Activated CD8-positive, alpha-beta memory T cell treated with anti-CD3 and anti-CD28 coated beads, Interleukin-2, amount 50 U/mL, for 4 hours (primary cell): ENCODE measurements around the gene KAZN.

Source experiments
- DNase-seq: peaks from one replicate; pipeline ENCODE4 v3.0.0-alpha.2; 2020

Gene KAZN

GRCh38 chr1:15071936-15072335 lies 473.5 kb downstream of the KAZN start:
- no peak for DNase-seq

DNA sequence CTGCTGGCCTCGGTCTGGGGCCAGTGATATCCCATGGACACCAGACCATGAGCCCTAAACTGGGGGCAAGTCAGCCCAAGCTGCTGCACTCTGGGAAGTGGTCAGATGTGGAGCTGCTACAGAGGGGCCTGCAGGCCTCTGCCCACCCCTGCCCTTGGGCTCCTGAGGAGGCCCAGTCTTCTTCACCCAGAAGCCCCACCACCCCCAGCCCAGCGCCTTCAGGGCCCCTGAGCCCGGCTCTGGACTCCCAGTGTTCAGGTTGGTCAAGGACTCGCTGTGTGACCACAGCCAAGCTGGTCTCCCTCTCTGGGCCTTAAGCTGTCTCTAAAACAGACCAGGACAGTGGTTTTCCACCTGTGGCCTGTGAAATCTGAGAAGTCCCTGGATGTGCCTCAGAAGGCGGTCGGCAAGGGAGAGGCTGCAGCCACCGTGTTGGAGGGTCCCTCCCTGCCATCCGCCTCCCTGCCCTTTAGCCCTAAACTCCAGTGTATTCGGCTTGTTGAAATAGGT lies 475.4 kb downstream of the KAZN start:
- DNase-seq: no peak

GRCh38 chr1:15075175-15075574 lies 476.7 kb downstream of the KAZN start:
- DNase-seq: no peak

GRCh38 chr1:15075817-15076216 lies 477.3 kb downstream of the KAZN start:
- DNase-seq: no peak

- no peak for DNase-seq
Observed at GRCh38 chr1:15076807-15077206, 478.3 kb downstream of the KAZN start.

DNA sequence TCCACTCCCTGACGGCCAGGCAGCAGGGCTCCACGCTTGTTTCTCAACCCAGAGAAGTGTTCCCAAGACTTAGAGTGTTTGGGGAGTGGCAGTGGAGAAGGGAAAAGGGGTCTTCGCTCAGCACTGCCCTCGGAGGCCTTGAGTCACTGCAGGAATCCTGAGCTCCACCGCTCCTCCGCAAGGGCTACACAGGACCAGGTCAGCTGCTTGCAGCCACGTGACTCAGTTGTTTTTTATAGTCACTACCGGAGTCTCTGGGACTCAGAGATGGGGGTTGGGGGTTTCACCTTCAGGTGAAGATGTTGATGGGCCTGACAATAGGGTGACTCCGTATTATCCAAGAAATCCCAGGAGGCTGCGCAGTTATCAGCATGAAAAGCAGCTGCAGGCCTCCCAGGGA lies 478.9 kb downstream of the KAZN start:
- DNase-seq: no peak

GRCh38 chr1:15080328-15081007 lies 482.0 kb downstream of the KAZN start:
- no peak for DNase-seq

GRCh38 chr1:15081102-15081501 lies 482.6 kb downstream of the KAZN start:
- DNase-seq: no peak

DNA sequence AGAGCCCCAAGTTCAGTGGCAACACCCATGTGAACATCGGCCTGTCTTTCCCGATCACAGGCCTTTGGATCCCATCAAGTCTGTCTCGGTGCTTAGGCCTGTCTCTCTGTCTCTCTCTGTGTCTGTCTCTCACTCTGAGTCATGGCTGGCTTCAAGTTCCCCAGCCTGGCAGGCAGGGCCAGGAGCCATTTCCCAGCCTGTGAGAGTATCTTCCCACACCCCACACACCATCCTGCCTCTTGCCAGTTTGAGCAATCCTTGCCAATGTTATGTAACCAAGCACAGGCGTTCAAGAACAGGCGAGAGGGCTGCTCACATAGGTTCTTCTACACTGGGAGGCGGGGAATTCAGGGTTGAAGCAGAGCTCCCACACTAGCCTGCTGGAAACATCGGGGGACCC lies 485.1 kb downstream of the KAZN start:
- no peak for DNase-seq

GRCh38 chr1:15088281-15088971 lies 489.9 kb downstream of the KAZN start:
- DNase-seq: no peak

- DNase-seq: no peak
Observed at GRCh38 chr1:15089258-15089992, 490.9 kb downstream of the KAZN start.

DNA sequence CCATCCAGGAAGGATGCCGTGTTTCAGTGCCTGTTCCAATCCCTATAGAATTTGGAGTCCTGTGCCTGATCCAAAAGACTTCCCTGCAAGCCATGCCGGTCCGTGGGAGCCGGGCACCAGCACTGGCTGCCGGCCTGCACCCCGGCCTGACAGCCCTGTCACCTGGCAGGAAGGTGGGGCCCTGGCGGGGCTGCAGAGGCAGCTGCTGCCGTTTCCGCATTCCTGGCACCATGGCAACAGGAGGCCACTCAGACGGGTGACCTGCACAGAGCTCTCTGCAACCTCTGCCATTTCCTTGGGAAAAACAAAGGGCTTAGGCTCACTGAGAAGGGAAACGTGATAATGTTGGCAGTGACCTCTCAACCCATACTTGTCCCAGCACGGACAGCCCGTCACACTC lies 491.9 kb downstream of the KAZN start:
- no peak for DNase-seq

GRCh38 chr1:15094056-15094455 lies 495.6 kb downstream of the KAZN start:
- no peak for DNase-seq

DNA sequence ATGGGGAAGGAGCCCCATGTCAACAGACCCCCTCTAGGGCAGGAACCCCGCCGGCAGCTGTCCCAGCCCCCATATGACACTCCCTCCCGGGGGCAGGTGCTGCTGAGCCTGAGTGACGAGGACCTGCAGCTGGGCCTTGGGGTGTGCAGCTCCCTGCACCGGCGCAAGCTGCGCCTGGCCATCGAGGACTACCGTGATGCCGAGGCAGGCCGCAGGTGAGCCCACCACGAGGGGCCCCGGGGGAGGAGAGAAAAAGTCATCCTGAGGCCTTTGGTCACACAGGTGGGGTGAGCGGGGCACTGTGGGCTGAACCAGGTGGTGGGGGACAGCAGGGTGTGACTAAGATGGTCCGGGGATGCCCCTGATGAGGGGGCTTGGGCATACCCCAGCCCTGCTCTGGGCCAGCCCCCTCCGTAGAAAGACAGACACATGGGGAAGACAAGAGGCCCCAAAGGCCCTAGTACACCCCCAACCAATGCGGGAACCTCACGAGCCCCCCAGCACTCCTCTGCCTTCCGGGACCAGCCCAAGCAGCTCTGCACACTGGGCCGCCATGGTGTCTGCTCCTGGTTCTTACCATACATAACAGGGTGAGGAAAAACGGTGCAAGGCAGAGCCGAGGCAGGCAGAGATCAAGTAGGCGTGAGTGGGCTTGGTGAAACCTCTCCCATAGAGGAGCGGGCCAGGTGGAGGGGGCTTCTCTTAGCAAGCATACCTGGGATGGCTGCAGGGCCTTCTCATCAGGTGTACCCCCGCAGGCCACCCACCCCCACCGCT lies 496.4 kb downstream of the KAZN start:
- no peak for DNase-seq

- DNase-seq: no peak
Observed at GRCh38 chr1:15095496-15095875, 497.0 kb downstream of the KAZN start.

DNA sequence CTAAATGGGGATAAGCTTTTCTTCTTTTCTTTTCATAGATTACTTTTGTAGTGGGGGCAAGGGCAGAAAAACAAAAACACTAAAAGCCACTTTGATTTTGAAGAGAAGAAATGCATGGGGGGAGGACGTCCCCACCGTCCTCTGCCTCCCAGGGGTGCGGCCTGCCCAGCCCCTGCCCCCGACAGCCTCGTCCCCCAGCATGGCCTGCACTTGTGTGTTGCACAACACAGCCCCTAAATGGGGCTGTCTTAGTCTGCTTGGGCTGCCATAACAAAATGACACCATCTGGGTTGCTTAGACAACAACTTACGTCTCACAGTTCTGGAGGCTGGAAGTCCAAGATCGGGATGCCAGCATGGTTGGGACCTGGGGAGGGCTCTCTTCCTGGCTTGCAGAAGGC lies 497.8 kb downstream of the KAZN start:
- DNase-seq: no peak

GRCh38 chr1:15098176-15099125 lies 500.0 kb downstream of the KAZN start:
- DNase-seq: no peak

DNA sequence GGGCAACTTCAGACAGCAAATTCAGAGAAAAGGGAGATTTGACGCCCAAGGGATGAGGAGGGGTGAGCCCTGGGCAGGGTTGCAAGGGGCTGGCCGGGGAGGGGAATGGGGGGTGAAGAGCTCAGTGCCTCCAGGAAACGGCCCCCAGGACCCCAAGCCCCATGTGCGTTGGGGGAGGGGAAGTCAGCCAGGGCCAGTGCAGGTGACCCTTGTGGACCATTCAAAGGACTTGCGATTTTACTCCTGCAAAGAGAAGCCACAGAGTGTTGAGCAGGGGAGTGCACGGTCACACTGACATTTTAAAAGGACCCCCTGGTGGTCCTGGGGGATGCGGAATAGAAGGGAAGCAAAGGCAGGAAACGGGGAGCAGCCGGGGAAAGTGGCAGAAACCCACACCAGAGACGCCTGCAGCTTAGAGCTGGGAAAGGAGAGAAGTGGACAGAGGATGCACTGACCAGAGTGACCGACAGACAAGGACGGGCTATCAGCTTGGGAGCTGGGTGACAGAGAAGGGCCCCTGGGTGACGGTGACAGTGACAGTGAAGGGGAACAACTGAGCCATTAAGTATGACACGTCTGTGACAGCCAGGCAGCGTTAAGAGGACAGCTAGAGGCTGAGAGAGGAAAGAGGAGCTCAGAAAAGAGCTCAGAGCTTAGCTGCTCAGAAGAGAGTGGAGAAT lies 501.1 kb downstream of the KAZN start:
- no peak for DNase-seq

DNA sequence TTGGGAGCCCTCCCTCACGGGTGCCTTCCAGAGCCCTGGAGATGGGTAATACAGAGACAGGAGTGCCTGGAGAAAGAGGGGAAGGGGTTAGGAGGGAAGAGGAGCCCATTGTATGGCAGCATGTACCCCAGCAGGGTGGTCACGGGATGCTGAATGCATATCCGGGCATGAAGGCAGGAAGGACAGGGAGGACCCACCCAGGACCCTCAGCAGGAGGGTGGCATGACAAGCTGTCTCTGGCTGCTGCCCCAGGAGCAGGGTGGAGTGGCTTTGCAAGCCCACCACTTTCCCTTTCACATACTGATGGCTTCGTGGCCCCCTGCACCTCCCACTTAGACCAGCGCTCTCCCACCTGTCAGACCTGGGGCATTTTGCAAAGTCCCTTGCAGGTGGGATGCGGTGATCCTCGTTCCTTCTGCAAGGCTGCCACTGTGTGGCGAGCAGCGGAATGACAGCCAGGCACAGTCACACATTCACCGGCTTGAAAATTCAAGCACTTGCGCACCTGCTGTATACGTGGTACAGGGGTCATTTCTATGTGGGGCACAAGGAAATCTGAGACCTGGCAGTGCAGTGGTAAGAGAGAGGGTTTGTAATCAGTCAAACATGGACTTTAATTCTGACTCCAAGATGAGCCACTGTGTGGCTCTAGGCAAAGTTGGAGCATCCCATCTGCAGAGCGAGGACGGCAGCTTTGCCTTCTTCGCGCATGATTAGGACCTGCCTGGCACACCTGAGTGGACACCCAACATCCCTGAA lies 501.8 kb downstream of the KAZN start:
- DNase-seq: peak; percentile 43
